Stimulated activated CD8-positive, alpha-beta memory T cell treated with anti-CD3 and anti-CD28 coated beads, Interleukin-7, amount 100 ng/mL, for 24 hours (primary cell): Measurements from ENCODE around the gene CHRNA4.

Experiments
- DNase-seq: peaks from one replicate; pipeline ENCODE4 v3.0.0-alpha.2; 2020; ENCODE audit warnings: low read depth

Gene CHRNA4

DNA sequence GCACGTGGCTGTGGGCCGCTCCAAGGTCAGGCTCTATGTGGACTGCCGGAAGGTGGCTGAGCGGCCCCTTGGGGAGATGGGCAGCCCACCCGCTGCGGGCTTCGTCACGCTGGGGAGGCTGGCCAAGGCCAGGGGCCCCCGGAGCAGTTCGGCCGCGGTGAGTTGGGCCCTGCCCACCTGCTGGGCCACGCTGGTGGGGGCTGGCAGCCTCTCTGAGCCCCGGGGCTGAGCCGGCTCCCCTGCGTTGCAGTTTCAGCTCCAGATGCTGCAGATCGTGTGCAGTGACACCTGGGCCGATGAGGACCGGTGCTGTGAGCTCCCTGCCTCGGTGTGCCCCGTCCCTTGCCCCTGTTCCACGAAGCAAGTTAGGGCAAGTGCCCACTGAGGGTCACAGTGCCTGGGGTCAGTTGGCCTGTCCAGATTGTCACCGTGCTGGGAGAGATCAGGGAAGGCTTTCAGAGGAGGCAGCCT lies 41.1 kb downstream of the CHRNA4 start:
- DNase-seq = no peak

DNA sequence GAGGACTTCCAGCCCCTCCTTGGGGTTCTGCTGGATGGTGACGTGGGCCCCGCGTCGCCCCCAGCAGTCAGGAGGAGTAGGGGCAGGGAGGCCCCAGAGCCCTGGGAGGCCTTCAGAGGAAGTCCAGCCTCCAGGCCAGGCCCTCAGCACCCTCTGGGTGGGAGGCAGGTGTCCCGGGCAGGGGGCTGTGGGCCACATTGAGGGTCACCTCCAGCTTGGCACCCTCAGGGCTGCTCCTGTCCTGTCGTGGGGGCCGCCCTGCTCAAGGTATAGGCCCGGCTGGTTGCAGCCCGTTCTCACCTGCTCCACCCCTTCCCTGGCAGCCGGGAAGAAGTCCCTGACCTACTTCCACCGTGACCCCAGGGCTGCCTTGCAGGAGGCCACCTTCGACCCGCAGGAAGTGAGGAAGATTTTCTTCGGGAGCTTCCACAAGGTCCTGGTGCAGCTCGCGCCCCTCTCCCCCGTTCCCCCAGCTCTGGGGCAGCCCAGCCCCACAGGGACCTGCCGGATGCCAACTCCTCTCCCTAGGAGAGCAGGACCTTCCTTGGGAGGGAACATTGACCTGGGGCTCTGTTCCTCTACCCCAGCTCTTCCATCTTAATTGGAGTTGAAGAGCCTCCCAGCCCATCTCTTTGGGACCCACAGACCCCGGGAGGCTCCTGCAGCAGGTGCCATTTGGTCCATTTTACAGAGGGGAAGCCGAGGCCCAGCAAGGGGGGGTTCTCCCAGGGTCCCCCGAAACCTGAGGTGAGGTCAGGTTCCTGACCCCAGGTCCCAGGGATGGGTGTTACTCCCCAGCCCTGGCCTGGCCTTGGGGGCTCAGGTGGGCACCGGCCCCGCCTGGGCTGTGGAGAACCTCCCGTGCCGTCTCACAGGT lies 41.7 kb downstream of the CHRNA4 start:
- DNase-seq = no peak

DNA sequence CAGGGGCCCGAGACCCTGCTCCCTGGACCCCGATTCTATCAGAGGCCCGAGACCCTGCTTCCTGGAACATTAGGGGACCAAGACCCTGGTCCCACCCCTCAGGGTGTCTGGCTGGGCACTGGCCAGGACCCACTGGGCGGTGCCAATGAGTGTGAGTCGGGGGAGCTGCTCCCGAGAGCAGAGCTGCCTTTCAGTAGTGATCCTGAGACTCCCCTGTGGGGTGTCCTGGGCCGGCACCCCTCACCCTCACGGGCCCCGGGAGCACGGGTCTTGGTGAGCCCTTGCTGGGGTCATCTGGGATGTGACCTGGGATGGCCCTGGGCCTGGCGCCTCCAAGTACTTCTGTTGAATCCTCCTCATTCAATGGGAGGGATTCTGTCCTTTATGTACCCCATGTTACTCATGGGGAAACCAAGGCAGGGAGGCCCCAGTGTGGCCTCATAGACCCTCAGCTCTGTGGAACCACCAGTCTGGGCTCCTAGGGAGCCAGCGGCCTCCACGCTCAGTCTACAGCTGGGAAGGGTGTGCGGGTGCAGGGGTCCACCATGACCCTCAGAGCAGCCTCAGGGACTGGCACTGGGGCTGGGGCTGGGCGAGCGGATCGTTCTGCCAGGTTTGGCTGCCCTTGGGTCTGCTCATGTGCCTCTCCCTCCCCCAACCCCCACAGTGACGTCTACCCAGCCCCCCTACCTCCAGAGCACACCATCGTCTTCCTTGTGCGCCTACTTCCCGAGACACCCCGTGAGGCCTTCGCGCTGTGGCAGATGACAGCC lies 42.6 kb downstream of the CHRNA4 start:
- no peak for DNase-seq

DNA sequence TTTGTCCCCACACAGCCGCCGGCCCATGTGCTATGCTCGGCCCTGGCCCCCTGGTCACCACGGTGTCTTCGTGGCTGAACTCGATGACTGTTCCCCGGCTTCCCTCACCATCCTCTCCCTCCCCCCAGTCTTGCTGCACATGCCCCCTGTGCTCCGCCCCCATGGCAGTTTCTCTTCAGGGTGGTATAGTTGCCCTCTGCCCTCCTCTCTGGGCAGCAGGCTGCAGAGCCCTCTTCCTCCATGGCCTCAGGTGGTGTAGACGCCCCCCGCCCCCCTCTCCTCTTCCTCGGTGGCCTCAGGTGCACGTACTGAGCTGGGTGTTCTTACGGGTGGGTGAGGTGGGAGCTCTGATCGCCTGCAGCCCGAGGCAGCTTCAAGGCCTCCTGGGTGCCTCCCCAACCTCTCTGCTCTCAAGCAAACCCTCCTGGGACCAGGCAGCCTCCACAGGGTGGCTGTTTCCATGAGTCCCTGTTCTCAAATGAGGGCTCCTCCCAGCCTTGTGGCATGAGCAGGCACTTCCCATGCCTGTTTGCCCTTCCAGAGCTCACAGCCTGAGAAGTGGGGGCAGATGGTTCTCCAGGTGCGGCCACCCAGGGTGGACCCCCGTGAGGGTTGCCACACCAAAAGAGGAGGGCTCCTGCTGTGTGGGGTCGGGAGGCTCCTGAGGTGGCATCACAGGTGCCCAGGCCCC lies 43.4 kb downstream of the CHRNA4 start:
- no peak for DNase-seq

DNA sequence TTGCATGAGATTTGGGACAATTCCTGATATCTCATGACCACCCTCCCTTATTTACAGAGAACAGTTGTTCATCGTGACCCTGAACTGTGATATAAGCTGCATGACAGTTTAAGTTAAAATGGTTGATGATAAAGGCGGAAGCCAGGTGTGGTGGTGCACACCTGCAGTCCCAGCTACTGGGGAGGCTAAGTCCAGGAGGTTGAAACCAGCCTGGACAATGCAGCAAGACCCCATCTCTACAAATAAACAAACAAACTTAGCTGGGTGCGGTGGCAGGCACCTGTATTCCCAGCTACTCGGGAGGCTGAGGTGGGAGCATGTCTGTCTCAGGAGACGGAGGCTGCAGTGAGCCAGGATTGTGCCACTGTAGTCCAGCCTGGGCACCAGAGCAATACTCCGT lies 44.1 kb downstream of the CHRNA4 start:
- DNase-seq = no peak

DNA sequence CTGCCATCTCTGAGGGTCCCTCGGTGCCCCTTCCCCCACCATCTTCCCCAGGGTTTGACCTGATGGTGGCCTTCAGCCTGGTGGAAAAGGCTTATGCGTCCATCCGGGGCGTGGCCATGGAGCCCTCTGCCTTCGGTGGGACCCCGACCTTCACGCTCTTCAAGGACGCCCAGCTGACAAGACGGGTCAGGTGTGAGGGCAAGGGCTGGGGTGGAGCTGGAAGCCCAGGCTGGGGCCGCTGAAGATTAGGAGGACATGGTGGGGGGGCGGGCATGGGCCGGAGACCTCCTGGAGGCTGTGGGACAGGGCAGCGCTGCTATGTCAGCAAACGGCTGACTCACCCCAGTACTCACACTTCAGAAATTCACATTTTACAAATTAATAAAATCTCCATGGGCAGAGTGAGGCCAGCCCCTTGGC lies 44.6 kb downstream of the CHRNA4 start:
- DNase-seq = no peak

DNA sequence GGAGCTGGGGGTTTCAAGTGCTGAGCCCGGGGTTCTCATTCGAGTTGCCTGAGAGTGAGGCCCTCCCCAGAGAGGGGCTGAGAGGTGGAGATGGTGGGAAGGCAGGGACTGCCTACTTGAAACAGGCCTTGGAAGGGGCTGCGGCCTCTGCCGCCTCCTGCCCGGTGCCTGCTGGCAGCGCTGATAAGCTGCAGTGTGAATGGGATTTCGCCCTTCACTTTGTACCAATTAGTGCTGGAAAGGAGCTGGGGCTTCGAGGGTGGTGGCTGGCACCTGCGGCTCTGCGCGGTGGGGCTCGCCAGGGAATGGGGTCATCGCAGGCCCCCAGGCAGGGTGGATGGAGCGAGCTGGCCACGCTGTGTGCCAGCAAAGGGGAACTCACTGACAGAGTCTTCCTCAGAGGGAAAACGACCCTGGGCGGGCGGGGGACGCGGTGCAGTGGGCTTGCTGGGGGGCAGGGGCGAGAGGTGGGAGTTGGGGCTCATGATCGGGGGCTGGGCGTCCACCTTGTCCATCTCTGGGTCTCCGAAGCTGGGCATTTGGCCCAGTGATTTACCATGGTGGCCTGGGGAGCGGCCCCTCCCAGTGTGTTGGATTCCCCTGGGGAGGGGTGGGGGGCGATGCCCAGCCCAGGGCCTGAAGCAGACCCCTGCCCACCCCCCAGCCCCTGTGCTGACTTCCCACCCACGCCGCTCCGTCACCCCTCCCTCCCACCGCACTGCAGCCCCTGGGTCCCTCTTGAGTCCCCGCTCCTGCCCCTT lies 45.2 kb downstream of the CHRNA4 start:
- no peak for DNase-seq

DNA sequence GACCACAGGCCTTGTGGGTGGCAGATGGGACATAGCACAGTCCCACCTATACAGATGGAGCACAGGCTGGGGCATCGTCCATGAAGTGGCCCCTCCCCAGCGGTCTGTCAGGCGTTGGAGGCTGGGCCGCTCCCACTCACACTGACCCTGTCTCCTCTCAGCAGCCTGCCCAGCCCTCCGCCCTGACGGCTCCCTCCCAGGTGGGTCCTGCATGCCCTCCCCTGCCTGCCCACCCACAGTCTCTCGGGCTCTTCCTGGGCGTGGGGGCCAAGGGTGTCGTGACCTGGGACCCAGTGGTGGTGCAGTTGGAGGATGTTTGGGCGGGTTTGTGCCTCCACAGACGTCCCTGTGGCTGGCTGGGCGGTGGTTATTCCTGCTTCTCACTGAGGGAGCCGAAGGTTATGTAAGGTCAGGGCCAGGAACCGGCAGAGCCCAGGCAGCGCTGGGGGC lies 45.9 kb downstream of the CHRNA4 start:
- DNase-seq = no peak

DNA sequence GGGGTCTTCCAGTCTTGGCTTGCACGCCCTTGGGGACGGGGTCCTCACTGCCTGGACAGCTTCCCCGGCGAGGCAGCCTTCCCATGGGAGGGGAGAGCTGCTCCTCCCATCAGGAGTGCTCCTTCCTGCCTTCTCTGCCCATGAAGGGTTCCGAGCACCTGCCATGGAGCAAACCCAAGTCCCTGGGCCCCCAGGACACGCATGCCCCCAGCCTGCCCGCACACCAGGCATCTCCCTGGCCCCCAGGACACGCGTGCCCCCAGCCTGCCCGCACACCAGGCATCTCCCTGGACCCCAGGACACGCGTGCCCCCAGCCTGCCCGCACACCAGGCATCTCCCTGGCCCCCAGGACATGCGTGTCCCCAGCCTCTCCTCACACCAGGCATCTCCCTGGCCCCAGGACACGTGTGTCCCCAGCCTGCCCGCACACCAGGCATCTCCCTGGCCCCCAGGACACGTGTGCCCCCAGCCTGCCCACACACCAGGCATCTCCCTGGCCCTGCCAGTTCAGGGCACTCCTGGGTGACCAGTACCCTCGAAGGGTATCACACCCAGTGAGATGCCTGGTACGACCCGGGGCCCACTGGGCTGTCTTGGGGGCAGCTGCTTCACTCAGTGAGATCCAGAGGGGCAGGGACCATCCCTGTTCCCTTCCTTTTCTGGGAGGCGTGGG lies 46.4 kb downstream of the CHRNA4 start:
- no peak for DNase-seq

DNA sequence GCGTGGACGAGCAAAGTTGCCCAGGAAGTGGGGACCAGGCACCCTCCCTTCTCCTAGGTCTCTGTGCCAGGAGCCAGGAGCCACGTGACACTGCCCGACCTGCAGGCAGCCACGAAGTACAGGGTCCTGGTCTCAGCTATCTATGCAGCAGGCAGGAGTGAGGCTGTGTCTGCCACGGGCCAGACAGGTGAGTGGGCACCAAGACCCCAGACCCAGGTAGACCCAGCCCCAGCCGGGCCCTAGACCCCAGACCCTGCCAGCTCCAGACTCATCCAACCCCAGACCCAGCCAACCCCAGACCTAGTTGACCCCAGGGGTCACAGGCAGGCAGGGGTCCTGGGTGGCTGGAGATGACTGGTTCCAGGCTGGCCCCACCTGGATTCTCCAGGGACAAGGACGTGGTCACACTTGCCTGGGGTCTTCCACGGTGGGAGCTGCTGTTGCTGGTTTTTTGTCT lies 47.1 kb downstream of the CHRNA4 start:
- DNase-seq = no peak

DNA sequence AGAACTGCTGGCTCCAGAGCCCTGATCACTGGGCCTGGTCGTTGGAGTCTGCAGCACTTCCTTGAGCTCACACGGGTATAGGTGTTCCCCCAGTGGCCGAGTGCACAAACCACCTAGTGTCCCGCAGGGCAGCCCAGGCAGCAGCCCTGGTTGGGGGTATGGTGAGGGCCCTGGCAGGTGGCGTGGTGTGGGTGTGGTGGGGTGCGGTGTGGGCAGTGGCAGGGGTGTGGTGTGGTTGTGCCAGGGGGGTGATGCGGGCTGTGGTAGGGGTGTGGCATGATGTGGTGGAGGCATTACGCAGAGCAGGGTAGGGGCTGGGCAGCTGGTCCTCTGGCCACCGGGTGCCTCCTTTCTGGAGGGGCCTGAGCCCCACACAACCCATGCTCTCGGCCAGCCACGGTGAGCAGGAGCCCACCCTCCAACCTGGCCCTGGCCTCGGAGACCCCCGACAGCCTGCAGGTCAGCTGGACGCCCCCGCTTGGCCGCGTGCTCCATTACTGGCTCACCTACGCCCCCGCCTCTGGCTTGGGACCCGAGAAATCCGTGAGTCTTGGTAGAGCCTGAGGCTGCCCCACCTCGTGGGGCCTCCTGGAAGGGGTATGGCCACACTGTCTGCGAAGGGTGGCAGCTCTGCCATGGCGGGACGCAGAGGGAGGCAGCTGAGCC lies 47.7 kb downstream of the CHRNA4 start:
- DNase-seq = no peak

DNA sequence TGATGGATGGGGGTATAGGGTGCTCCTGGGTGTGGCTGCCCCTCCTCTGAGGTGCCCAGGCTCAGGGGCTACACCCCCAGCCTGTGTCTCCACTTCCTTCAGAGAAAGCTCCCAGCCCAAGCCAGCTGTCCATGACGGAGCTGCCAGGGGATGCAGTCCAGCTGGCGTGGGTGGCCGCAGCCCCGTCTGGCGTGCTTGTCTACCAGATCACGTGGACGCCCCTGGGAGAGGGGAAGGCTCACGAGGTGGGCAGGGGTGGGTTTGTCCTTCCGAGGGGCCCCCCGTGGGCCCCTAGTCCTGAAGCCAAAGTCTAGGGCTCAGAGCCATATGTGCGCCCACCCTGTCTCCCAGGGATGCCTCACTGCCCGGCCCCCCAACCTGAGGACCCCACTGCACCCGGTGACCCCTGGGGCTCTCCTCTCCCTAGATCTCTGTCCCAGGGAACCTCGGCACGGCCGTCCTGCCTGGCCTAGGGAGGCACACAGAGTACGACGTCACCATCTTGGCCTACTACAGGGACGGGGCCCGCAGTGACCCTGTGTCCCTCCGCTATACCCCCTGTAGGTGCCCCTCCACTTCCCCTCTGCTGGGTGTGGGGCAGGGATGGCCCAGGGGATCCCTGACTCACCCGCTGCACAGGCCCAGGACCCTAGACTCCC lies 48.3 kb downstream of the CHRNA4 start:
- no peak for DNase-seq

DNA sequence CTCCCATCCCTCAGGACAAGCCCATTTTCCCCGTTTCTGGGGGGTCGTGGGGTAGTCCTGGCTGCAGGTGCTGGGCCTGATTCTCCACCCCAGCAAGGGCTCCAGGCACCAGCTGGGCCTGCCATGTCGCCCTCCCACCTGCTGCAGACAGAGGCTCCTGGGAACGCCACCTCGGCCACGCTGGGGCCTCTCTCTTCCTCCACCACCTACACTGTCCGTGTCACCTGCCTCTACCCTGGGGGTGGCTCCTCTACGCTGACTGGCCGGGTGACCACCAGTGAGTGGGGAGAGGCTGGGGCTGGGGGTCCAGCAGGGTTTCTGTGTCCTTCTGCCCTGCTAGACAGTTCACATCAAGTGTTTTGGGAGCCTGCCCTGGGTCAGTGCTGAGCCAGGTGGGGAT lies 48.9 kb downstream of the CHRNA4 start:
- DNase-seq = no peak

DNA sequence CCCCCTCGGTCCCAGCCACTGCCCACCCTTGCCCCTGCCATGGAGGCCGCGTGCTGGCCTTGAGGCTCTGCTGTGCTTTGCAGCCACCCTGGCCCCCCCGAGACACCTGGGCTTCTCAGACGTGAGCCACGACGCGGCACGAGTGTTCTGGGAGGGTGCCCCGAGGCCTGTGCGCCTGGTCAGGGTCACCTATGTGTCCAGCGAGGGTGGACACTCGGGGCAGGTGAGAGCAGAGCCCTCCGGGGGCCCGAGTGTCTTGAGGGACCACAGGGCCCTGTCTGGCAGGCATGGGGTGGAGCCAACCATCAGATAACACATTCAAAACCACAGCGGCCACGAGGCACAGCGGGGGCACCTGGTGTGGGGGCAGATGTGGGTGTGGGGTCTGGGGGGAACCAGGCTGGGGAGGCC lies 49.3 kb downstream of the CHRNA4 start:
- DNase-seq = no peak

DNA sequence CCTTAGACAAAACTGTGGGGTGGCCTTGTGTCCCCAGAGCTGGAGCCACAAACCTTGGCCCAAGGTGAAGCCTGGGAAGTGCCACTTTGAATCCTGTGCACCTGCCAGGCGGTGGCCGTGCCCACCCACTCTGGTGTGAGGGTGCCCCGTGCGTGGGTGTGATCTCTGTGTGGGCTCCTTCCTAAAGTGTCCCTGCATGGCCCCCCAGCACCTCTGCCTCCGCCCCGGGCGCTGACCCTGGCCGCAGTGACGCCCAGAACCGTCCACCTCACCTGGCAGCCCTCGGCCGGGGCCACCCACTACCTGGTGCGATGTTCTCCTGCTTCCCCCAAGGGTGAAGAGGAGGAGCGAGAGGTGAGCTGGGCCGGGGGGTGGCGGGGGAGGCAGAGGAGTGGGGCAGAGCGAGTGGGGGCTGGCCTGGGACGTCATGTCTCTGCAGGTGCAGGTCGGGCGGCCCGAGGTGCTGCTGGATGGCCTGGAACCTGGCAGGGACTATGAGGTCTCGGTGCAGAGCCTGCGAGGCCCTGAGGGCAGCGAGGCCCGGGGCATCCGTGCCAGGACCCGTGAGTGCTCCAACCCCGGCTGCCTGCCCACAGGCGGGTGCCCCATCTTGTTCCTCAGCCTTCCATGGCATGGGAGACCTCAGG lies 49.8 kb downstream of the CHRNA4 start:
- DNase-seq = no peak

DNA sequence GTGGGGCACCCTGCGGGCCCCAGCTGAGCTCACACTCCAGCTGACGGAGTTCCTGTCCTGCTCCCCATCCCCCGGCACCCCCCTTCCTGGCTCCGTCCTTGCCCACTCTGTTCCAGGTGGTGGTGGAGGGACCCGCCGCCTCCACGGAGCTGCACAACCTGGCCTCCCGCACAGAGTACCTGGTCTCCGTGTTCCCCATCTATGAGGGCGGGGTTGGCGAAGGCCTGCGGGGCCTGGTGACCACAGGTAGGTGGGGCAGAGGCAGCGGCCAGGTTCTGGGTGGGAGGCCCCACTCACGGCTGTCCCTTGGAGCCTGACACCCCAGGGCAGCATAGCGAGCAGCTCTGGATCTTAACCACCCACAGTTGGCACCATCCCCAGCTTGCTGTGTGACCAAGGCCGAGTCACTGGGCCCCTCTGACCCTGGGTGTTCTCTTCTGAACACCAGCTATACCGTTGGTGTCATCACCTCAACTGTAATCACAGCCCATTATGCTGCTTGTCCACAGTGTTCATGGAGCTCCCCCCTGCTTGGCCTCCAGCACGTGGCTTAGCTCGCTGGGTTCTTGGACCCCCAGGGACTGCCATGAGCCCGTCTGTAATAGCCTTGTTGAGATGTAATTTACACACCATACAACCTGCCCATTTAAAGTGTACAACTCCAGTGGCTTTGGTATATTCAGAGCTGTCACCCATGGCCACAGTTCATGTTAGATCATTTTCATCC lies 50.7 kb downstream of the CHRNA4 start:
- no peak for DNase-seq

DNA sequence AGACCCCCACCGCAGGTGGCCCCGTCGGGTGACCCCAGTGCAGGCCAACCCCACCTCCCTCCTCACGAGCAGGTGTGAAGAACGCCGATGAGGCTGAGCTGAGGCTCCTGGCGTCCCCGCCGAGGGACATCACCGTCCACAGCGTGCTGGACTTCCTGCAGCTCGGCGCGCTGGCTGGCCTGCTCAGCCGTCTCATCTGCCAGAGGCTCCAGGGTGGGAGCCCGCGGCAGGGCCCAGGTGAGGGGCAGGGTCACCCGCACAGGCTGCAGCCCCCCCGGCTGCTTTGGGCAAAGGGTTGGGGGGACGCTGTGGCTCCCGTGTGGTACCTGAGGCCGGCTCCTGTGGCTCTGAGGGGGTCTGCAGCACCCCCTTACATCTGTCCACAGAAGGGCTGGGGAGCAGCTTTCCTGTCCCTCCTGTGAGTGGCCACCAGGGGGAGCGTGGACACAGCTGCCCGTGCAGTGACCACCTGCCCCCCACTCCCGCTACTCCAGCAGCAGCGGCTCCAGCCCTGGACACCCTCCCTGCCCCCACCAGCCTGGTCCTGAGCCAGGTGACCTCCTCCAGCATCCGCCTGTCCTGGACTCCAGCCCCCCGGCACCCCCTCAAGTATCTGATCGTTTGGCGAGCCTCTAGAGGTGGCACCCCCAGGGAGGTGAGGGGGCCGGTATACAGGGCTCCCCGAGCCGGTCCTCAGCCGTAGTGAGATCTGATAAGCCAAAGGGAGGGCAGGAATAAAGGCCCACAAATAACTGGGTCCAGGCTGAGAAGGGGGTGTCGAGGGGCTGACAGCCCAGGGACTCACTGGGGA lies 51.7 kb downstream of the CHRNA4 start:
- no peak for DNase-seq
